ENCODE results near the gene SPOPL. TPM values are rescaled to one million over a fixed set of nuclear protein-coding genes. Genes with fewer than 3 reads are reported as not detected.
"Not testable (repeated sequence)": the region's sequence is repeated elsewhere in the genome, so short reads cannot be mapped to it uniquely, and the experiment has no call there.

Gene SPOPL
- total RNA-seq, 2 donors from 2014 or later: 28.7 to 46.3 TPM

- no peak overlapping the region for H3K27ac ChIP-seq
- no peak for ATAC-seq (ENCODE audit: insufficient number of reproducible peaks, low FRiP score, low read depth)
- no peak for DNase-seq (ENCODE audit: low spot score)
Observed at GRCh38 chr2:138531913-138532312, 30.3 kb downstream of the SPOPL start.

GRCh38 chr2:138534791-138535190 lies 33.2 kb downstream of the SPOPL start:
- peaks cover 11 to 21% of the 10 kb centered on the region in 2 donors for H3K4me1 ChIP-seq (ENCODE audit: control insufficient read depth in 1 of 2, low read depth in 2 of 2)
- no peak overlapping the region for H3K27ac ChIP-seq
- TF ChIP-seq CTCF (IDR thresholded peaks at IDR 0.05): no peak
- H3K4me3 ChIP-seq: no peak overlapping the region
- no peaks in the 10 kb centered on the region for H3K27me3 ChIP-seq (replicated peaks; ENCODE audit: insufficient read depth)
- ATAC-seq (ENCODE audit: insufficient number of reproducible peaks, low FRiP score, low read depth) (no peak), DNase-seq (ENCODE audit: low spot score) (no peak)
- peaks cover 12% of the 10 kb centered on the region for H3K36me3 ChIP-seq
- no peaks in the 10 kb centered on the region for H3K9me3 ChIP-seq

More at GRCh38 chr2:138531913-138532312, 30.3 kb downstream of the SPOPL start:
- Histone ChIP-seq H3K9me3 (no peaks in the 10 kb centered on the region), H3K36me3 (peaks cover 4% of the 10 kb centered on the region), H3K4me1 (ENCODE audit: control insufficient read depth in 1 of 2, low read depth in 2 of 2) (peaks cover 11 to 21% of the 10 kb centered on the region in 2 donors), H3K27me3 (replicated peaks; ENCODE audit: insufficient read depth) (no peaks in the 10 kb centered on the region), H3K4me3 (no peak overlapping the region)
- TF ChIP-seq CTCF (IDR thresholded peaks at IDR 0.05): no peak

GRCh38 chr2:138536302-138536701 lies 34.7 kb downstream of the SPOPL start:
- H3K27me3 ChIP-seq (replicated peaks; ENCODE audit: insufficient read depth): no peaks in the 10 kb centered on the region

GRCh38 chr2:138536740-138537139 lies 35.2 kb downstream of the SPOPL start:
- DNase-seq (ENCODE audit: low spot score) (no peak), ATAC-seq (ENCODE audit: insufficient number of reproducible peaks, low FRiP score, low read depth) (no peak)
- H3K9me3 ChIP-seq: no peaks in the 10 kb centered on the region
- H3K27ac ChIP-seq: no peak overlapping the region
- no peaks in the 10 kb centered on the region for H3K27me3 ChIP-seq (replicated peaks; ENCODE audit: insufficient read depth)
- TF ChIP-seq CTCF (IDR thresholded peaks at IDR 0.05): no peak
- peaks cover 4 to 10% of the 10 kb centered on the region in 2 donors for H3K4me1 ChIP-seq (ENCODE audit: control insufficient read depth in 1 of 2, low read depth in 2 of 2)
- H3K4me3 ChIP-seq: no peak overlapping the region
- H3K36me3 ChIP-seq: peaks cover 12% of the 10 kb centered on the region

More at GRCh38 chr2:138536302-138536701, 34.7 kb downstream of the SPOPL start:
- TF ChIP-seq CTCF (IDR thresholded peaks at IDR 0.05): no peak
- Histone ChIP-seq H3K27ac (no peak overlapping the region), H3K9me3 (no peaks in the 10 kb centered on the region), H3K4me3 (no peak overlapping the region), H3K4me1 (ENCODE audit: control insufficient read depth in 1 of 2, low read depth in 2 of 2) (peaks cover 9 to 15% of the 10 kb centered on the region in 2 donors), H3K36me3 (peaks cover 12% of the 10 kb centered on the region)
- DNase-seq (ENCODE audit: low spot score) (no peak), ATAC-seq (ENCODE audit: insufficient number of reproducible peaks, low FRiP score, low read depth) (no peak)

- Histone ChIP-seq H3K27me3 (replicated peaks; ENCODE audit: insufficient read depth) (no peaks in the 10 kb centered on the region), H3K4me3 (no peak overlapping the region), H3K9me3 (no peaks in the 10 kb centered on the region), H3K27ac (no peak overlapping the region), H3K4me1 (ENCODE audit: control insufficient read depth in 1 of 2, low read depth in 2 of 2) (peaks cover 0 to 7% of the 10 kb centered on the region in 2 donors), H3K36me3 (peaks cover 12% of the 10 kb centered on the region)
- ATAC-seq (ENCODE audit: insufficient number of reproducible peaks, low FRiP score, low read depth) (no peak), DNase-seq (ENCODE audit: low spot score) (no peak)
- no peak for TF ChIP-seq CTCF (IDR thresholded peaks at IDR 0.05)
Observed at GRCh38 chr2:138537170-138537915, 35.8 kb downstream of the SPOPL start.

GRCh38 chr2:138544206-138544605 lies 42.6 kb downstream of the SPOPL start:
- not testable (repeated sequence) for H3K27me3 ChIP-seq (replicated peaks; ENCODE audit: insufficient read depth); H3K9me3 ChIP-seq; H3K27ac ChIP-seq; H3K36me3 ChIP-seq; DNase-seq (ENCODE audit: low spot score); H3K4me3 ChIP-seq; ATAC-seq (ENCODE audit: insufficient number of reproducible peaks, low FRiP score, low read depth); H3K4me1 ChIP-seq (ENCODE audit: control insufficient read depth in 1 of 2, low read depth in 2 of 2)

Data from thoracic aorta (tissue), 2 donors.